KMS-11 (cell line): ENCODE data around the gene PARVB.

Experiments
- H2AFZ ChIP-seq: fragments of 200-600 bp; sonication (generic); 2 replicates; pipeline ENCODE4 v1.6.1; 2016; ENCODE audit warnings: antibody characterized with exemption, mixed run types, low read depth
- H3K27ac ChIP-seq: fragments of 200-600 bp; sonication (generic); 2 replicates; pipeline ENCODE4 v1.6.1; 2016; ENCODE audit warnings: mild to moderate bottlenecking, mixed run types
- H3K27me3 ChIP-seq: fragments of 200-600 bp; sonication (generic); 2 replicates; pipeline ENCODE4 v1.6.1; 2017; ENCODE audit warnings: mild to moderate bottlenecking, low read depth, mixed run types, moderate library complexity; ENCODE audit not compliant: insufficient read depth
- H3K36me3 ChIP-seq: fragments of 200-600 bp; sonication (generic); 2 replicates; pipeline ENCODE4 v1.6.1; 2017; ENCODE audit warnings: mild to moderate bottlenecking, mixed run types; ENCODE audit not compliant: insufficient read depth
- H3K4me1 ChIP-seq: fragments of 200-600 bp; sonication (generic); 2 replicates; pipeline ENCODE4 v1.6.1; 2016; ENCODE audit warnings: mild to moderate bottlenecking, low read depth, mixed run types; ENCODE audit not compliant: poor library complexity, severe bottlenecking
- H3K4me2 ChIP-seq: fragments of 200-600 bp; sonication (generic); 2 replicates; pipeline ENCODE4 v1.7.0; 2016; ENCODE audit warnings: mild to moderate bottlenecking, mixed run types
- H3K4me3 ChIP-seq: fragments of 200-600 bp; sonication (generic); IDR thresholded peaks from 2 replicates; pipeline ENCODE4 v1.6.1; 2017; ENCODE audit warnings: low read depth, low read length, mixed read lengths; ENCODE audit not compliant: insufficient read depth
- H3K79me2 ChIP-seq: fragments of 200-600 bp; sonication (generic); 2 replicates; pipeline ENCODE4 v1.6.1; 2016; ENCODE audit warnings: low read depth, mixed run types; ENCODE audit not compliant: insufficient read depth
- H3K9ac ChIP-seq: fragments of 200-600 bp; sonication (generic); 2 replicates; pipeline ENCODE4 v1.6.1; 2016; ENCODE audit warnings: mild to moderate bottlenecking, mixed run types
- H4K20me1 ChIP-seq: fragments of 200-600 bp; sonication (generic); 2 replicates; pipeline ENCODE4 v1.6.1; 2016; ENCODE audit warnings: mild to moderate bottlenecking, mixed run types; ENCODE audit not compliant: insufficient read depth
- TF ChIP-seq, protein P1 (sequence below): fragments of 200-600 bp; sonication (generic); conservative IDR thresholded peaks from 2 replicates; pipeline ENCODE4 v1.6.1; 2017; ENCODE audit warnings: low read depth, mild to moderate bottlenecking, antibody characterized with exemption, low read length, moderate library complexity, mixed read lengths

Gene PARVB

GRCh38 chr22:44211256-44211945 is 187.3 kb downstream of the PARVB start:
- H3K27ac ChIP-seq: no peak overlapping the region
- H3K4me2 ChIP-seq: no peak overlapping the region
- no peak overlapping the region for H2AFZ ChIP-seq
- H3K27me3 ChIP-seq: no peaks in the 10 kb centered on the region; the same call in 1 of the 2 replicates
- no peaks in the 10 kb centered on the region for H3K36me3 ChIP-seq
- TF ChIP-seq, protein P1, sequence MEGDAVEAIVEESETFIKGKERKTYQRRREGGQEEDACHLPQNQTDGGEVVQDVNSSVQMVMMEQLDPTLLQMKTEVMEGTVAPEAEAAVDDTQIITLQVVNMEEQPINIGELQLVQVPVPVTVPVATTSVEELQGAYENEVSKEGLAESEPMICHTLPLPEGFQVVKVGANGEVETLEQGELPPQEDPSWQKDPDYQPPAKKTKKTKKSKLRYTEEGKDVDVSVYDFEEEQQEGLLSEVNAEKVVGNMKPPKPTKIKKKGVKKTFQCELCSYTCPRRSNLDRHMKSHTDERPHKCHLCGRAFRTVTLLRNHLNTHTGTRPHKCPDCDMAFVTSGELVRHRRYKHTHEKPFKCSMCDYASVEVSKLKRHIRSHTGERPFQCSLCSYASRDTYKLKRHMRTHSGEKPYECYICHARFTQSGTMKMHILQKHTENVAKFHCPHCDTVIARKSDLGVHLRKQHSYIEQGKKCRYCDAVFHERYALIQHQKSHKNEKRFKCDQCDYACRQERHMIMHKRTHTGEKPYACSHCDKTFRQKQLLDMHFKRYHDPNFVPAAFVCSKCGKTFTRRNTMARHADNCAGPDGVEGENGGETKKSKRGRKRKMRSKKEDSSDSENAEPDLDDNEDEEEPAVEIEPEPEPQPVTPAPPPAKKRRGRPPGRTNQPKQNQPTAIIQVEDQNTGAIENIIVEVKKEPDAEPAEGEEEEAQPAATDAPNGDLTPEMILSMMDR: no peak
- H3K79me2 ChIP-seq: no peaks in the 10 kb centered on the region
- H3K4me3 ChIP-seq: no peak overlapping the region
- H3K4me1 ChIP-seq: no peaks in the 10 kb centered on the region
- no peak overlapping the region for H3K9ac ChIP-seq
- no peaks in the 10 kb centered on the region for H4K20me1 ChIP-seq

GRCh38 chr22:44211946-44212930 is 188.1 kb downstream of the PARVB start:
- TF ChIP-seq, protein P1: no peak
- Histone ChIP-seq H3K4me2 (no peak overlapping the region), H3K79me2 (no peaks in the 10 kb centered on the region), H2AFZ (no peak overlapping the region), H3K9ac (no peak overlapping the region), H3K27ac (no peak overlapping the region), H3K27me3 (no peaks in the 10 kb centered on the region; the same call in 1 of the 2 replicates), H3K4me3 (no peak overlapping the region), H4K20me1 (no peaks in the 10 kb centered on the region), H3K36me3 (no peaks in the 10 kb centered on the region), H3K4me1 (no peaks in the 10 kb centered on the region)

- Histone ChIP-seq H3K4me2 (no peak overlapping the region), H3K36me3 (no peaks in the 10 kb centered on the region), H2AFZ (no peak overlapping the region), H3K79me2 (no peaks in the 10 kb centered on the region), H3K4me1 (no peaks in the 10 kb centered on the region), H3K27ac (no peak overlapping the region), H3K9ac (no peak overlapping the region), H3K4me3 (no peak overlapping the region), H4K20me1 (no peaks in the 10 kb centered on the region), H3K27me3 (no peaks in the 10 kb centered on the region; the same call in 1 of the 2 replicates)
- TF ChIP-seq, protein P1: no peak
Observed at GRCh38 chr22:44212936-44213335, 188.8 kb downstream of the PARVB start.

DNA sequence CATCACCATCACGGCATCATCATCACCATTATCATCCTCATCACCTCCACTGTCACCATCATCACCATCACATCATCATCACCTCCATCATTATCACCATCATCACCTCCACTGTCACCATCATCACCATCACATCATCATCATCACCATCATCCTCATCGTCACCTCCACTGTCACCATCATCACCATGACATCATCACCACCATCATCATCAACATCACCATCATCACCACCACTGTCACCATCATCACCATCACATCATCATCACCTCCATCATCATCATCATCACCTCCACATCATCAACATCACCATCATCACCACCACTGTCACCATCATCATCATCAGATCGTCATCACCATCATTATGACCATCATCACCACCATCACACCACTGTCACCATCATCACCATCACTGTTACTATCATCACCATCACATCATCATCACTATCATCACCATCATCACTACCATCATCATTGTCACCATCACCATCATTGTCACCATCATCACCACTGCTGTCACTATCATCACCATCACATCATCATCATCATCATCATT is 189.5 kb downstream of the PARVB start:
- no peak overlapping the region for H2AFZ ChIP-seq
- H3K4me2 ChIP-seq: no peak overlapping the region
- H3K4me1 ChIP-seq: no peaks in the 10 kb centered on the region
- no peaks in the 10 kb centered on the region for H4K20me1 ChIP-seq
- no peak overlapping the region for H3K4me3 ChIP-seq
- no peak overlapping the region for H3K27ac ChIP-seq
- no peaks in the 10 kb centered on the region for H3K79me2 ChIP-seq
- no peak overlapping the region for H3K9ac ChIP-seq
- no peaks in the 10 kb centered on the region; the same call in 1 of the 2 replicates for H3K27me3 ChIP-seq
- no peaks in the 10 kb centered on the region for H3K36me3 ChIP-seq
- TF ChIP-seq, protein P1: no peak
